Transverse colon (tissue), 4 donors: Measurements from ENCODE around the gene SDHC. TPM values are rescaled to one million over a fixed set of nuclear protein-coding genes. Genes with fewer than 3 reads are reported as not detected.

ENCODE experiments used
- DNase-seq: peaks from one replicate; pipeline ENCODE4 v3.0.0-alpha.2; 2019
- H3K27ac ChIP-seq, 4 donors: fragments of 200-600 bp; sonication (generic); 2 replicates each; pipeline ENCODE4 v1.5.1; 2016 to 2018; ENCODE audit warnings: inconsistent platforms in 4 of 4
- H3K27me3 ChIP-seq: fragments of 200-600 bp; sonication (generic); 2 replicates; pipeline ENCODE4 v1.5.1; 2017; ENCODE audit warnings: inconsistent platforms
- H3K36me3 ChIP-seq, 4 donors: fragments of 200-600 bp; sonication (generic); 2 replicates each; pipeline ENCODE4 v1.5.1; 2017 to 2019; ENCODE audit warnings: inconsistent platforms in 4 of 4
- H3K4me1 ChIP-seq, 4 donors: fragments of 200-600 bp; sonication (generic); 2 replicates each; pipeline ENCODE4 v1.5.1; 2017 to 2020; ENCODE audit warnings: inconsistent platforms in 4 of 4
- H3K4me3 ChIP-seq, 4 donors: fragments of 200-600 bp; sonication (generic); 1 replicate in 1 of 4; 2 replicates in 3 of 4; pipeline versions ENCODE4 v1.5.1 to v1.6.1; 2017 to 2019; ENCODE audit warnings: inconsistent platforms in 4 of 4
- H3K9me3 ChIP-seq, 2 donors: fragments of 200-600 bp; sonication (generic); 2 replicates each; pipeline ENCODE4 v1.5.1; 2017 to 2019; ENCODE audit warnings: inconsistent platforms in 2 of 2
- CTCF ChIP-seq, 5 experiments: fragments of 200-600 bp in 3 of 5; fragments of 450-650 bp in 2 of 5; sonication (generic) in 3 of 5; IDR thresholded peaks; 1 replicate in 2 of 5; 2 replicates in 3 of 5; pipeline ENCODE4 v1.5.1; 2016 to 2017; ENCODE audit warnings: antibody characterized with exemption in 5 of 5, inconsistent platforms in 3 of 5, mild to moderate bottlenecking in 2 of 5, moderate library complexity in 1 of 5
- EP300 ChIP-seq: sonication (generic); formaldehyde crosslinking; IDR thresholded peaks from one replicate; pipeline ENCODE4 v1.6.1; 2017; ENCODE audit warnings: antibody characterized with exemption, low read depth
- POLR2A ChIP-seq: fragments of 450-650 bp; IDR thresholded peaks from one replicate; pipeline ENCODE4 v1.6.1; 2016; ENCODE audit warnings: antibody characterized with exemption, mild to moderate bottlenecking, moderate library complexity
- POLR2AphosphoS5 ChIP-seq, 3 donors: sonication (generic); formaldehyde crosslinking; IDR thresholded peaks; one replicate each; pipeline ENCODE4 v1.6.1; 2016; ENCODE audit warnings: antibody characterized with exemption in 3 of 3
- WGBS, 2 donors: methylation state at CpG; one replicate each; pipeline ENCODE4 v1.1.5; 2018; ENCODE audit warnings: low coverage in 1 of 2; 5-methylcytosine and 5-hydroxymethylcytosine counted together
- in situ Hi-C, 4 donors: fragments of 200-750 bp; cut with MboI; loops; one replicate each; pipeline versions ENCODE4 v1.15.0 to v1.15.1; 2017; ENCODE audit warnings: low sequenced_read_pairs in 3 of 4, low pct_ligation_motif_present in 1 of 4, low pct_unique_long_range_greater_than_20kb in 1 of 4
- intact Hi-C: fragments of 100-400 bp; cut with DNase I; formaldehyde crosslinking; loops from one replicate; pipeline ENCODE4 v1.15.1; 2023; ENCODE audit warnings: low total_unique reads
- total RNA-seq, 4 donors: library from RNA; depleted of rRNA; stranded (reverse); fragments of >200 nt; gene quantifications; one replicate each; pipeline ENCODE4 v1.1.0, GENCODE V29; 2016

Gene SDHC
- total RNA-seq, 4 donors from 2014 or later: 32.1 to 223 (median 52.5) TPM

GRCh38 chr1:161374373-161374772 lies 60.2 kb downstream of the SDHC start:
- Histone ChIP-seq H3K27me3 (no peaks in the 10 kb centered on the region), H3K4me1 (no peaks in the 10 kb centered on the region), H3K4me3 (no peak overlapping the region), H3K27ac (no peak overlapping the region), H3K9me3 (no peaks in the 10 kb centered on the region), H3K36me3 (no peaks in the 10 kb centered on the region)
- whole genome bisulfite sequencing, 2 donors: 49 to 73% methylated on average over 2 of the region's 2 CpGs
- intact Hi-C loops (no loop called here), in situ Hi-C loops (loop anchor here in 2 of 4 donors (10.0 kb wide), 2 partner anchors 140 to 150 kb away; partner anchors contain the start of genes APOA2 (in 1 of the 2), NR1I3 (in 1 of the 2) and TOMM40L (in 1 of the 2))
- no peak for DNase-seq
- TF ChIP-seq CTCF (IDR thresholded peaks at IDR 0.05): no peak
- TF ChIP-seq POLR2A: no peak
- TF ChIP-seq POLR2AphosphoS5 (IDR thresholded peaks at IDR 0.05): no peak
- TF ChIP-seq EP300: no peak

GRCh38 chr1:161378014-161378413 lies 63.8 kb downstream of the SDHC start:
- no peak for DNase-seq
- Histone ChIP-seq H3K27me3 (no peaks in the 10 kb centered on the region), H3K27ac (no peak overlapping the region), H3K36me3 (no peaks in the 10 kb centered on the region), H3K9me3 (no peaks in the 10 kb centered on the region), H3K4me1 (peaks cover 0 to 18% (median 4%) of the 10 kb centered on the region in 4 donors), H3K4me3 (no peak overlapping the region)
- intact Hi-C loops: no loop called here
- in situ Hi-C loops: loop anchor here in 3 of 4 donors (10.0 to 25.0 kb wide), 3 partner anchors 143 to 166 kb away; partner anchors contain the start of genes APOA2 (in 2 of the 3), FCER1G (in 1 of the 3), NDUFS2 (in 1 of the 3) and NR1I3 (in 1 of the 3)
- TF ChIP-seq CTCF (IDR thresholded peaks at IDR 0.05) (no peak), POLR2A (no peak), POLR2AphosphoS5 (IDR thresholded peaks at IDR 0.05) (no peak)
- WGBS, 2 donors: 70 to 74% methylated on average over 4 to 5 of the region's 5 CpGs

- Histone ChIP-seq H3K27me3 (no peaks in the 10 kb centered on the region), H3K4me1 (peaks cover 0 to 18% (median 4%) of the 10 kb centered on the region in 4 donors), H3K4me3 (no peak overlapping the region), H3K27ac (no peak overlapping the region), H3K9me3 (no peaks in the 10 kb centered on the region), H3K36me3 (no peaks in the 10 kb centered on the region)
- intact Hi-C loops: no loop called here
- no peak for TF ChIP-seq EP300
- TF ChIP-seq CTCF (IDR thresholded peaks at IDR 0.05): no peak
- TF ChIP-seq POLR2A: no peak
- TF ChIP-seq POLR2AphosphoS5 (IDR thresholded peaks at IDR 0.05): no peak
- DNase-seq: no peak
- WGBS, 2 donors: 83 to 91% methylated on average over 13 to 18 of the region's 18 CpGs
- in situ Hi-C loops: loop anchor here in 3 of 4 donors (10.0 to 25.0 kb wide), 3 partner anchors 144 to 167 kb away; partner anchors contain the start of genes APOA2 (in 2 of the 3), FCER1G (in 1 of the 3), NDUFS2 (in 1 of the 3) and NR1I3 (in 1 of the 3)
These were observed 64.9 kb downstream of the SDHC start for GRCh38 chr1:161379071-161379470.

- no peaks in the 10 kb centered on the region for H3K9me3 ChIP-seq
- no peaks in the 10 kb centered on the region for H3K27me3 ChIP-seq
- DNase-seq: no peak
- H3K27ac ChIP-seq: peak overlapping the region; percentile 14 to 67 (median 63)
- TF ChIP-seq POLR2AphosphoS5 (IDR thresholded peaks at IDR 0.05): no peak
- TF ChIP-seq CTCF (IDR thresholded peaks at IDR 0.05): no peak
- no peak for TF ChIP-seq EP300
- no peak for TF ChIP-seq POLR2A
- intact Hi-C loops: no loop called here
- H3K4me1 ChIP-seq: peaks cover 0 to 18% (median 4%) of the 10 kb centered on the region in 4 donors
- H3K4me3 ChIP-seq: no peak overlapping the region
- in situ Hi-C loops: loop anchor here in 2 of 4 donors (10.0 to 25.0 kb wide), 2 partner anchors 157 to 169 kb away; partner anchors contain the start of genes APOA2 (in 2 of the 2), FCER1G (in 1 of the 2), NDUFS2 (in 1 of the 2) and TOMM40L (in 1 of the 2)
- 23 to 37% methylated on average over 6 of the region's 6 CpGs for WGBS, 2 donors
- no peaks in the 10 kb centered on the region for H3K36me3 ChIP-seq
These were observed 67.5 kb downstream of the SDHC start for GRCh38 chr1:161381707-161382106.
